GM19351 (cell line): ENCODE measurements around the gene LTBP1.
"Not testable (repeated sequence)": the region's sequence is repeated elsewhere in the genome, so short reads cannot be mapped to it uniquely, and the experiment has no call there.

Source experiments
- ATAC-seq: cut with Tn5 transposase; IDR thresholded peaks from one replicate; pipeline ENCODE4 v1.9.1; 2021; ENCODE audit warnings: mild to moderate bottlenecking, moderate library complexity; ENCODE audit not compliant: unreplicated experiment

LTBP1 gene

GRCh38 chr2:32960647-32961403 lies 14.1 kb downstream of the LTBP1 start:
- no peak for ATAC-seq

GRCh38 chr2:32962690-32963089 lies 15.9 kb downstream of the LTBP1 start:
- no peak for ATAC-seq

GRCh38 chr2:32963941-32964340 lies 17.2 kb downstream of the LTBP1 start:
- no peak for ATAC-seq

GRCh38 chr2:32965523-32966171 lies 18.9 kb downstream of the LTBP1 start:
- no peak for ATAC-seq

GRCh38 chr2:32969444-32970162 lies 22.9 kb downstream of the LTBP1 start:
- no peak for ATAC-seq

- not testable (repeated sequence) for ATAC-seq
These were observed 27.0 kb downstream of the LTBP1 start for GRCh38 chr2:32973772-32974171.

- ATAC-seq: no peak
These were observed 29.8 kb downstream of the LTBP1 start for GRCh38 chr2:32976409-32977063.

GRCh38 chr2:32977228-32977758 lies 30.5 kb downstream of the LTBP1 start:
- ATAC-seq: no peak

- ATAC-seq: no peak
These were observed 34.9 kb downstream of the LTBP1 start for GRCh38 chr2:32981612-32982011.

GRCh38 chr2:32983193-32983924 lies 36.6 kb downstream of the LTBP1 start:
- not testable (repeated sequence) for ATAC-seq

- no peak for ATAC-seq
These were observed 39.7 kb downstream of the LTBP1 start for GRCh38 chr2:32986480-32986879.

GRCh38 chr2:32988525-32988924 lies 41.8 kb downstream of the LTBP1 start:
- ATAC-seq: no peak

GRCh38 chr2:32990556-32990955 lies 43.8 kb downstream of the LTBP1 start:
- no peak for ATAC-seq

- ATAC-seq: no peak
These were observed 44.5 kb downstream of the LTBP1 start for GRCh38 chr2:32991091-32991845.

- no peak for ATAC-seq
These were observed 46.3 kb downstream of the LTBP1 start for GRCh38 chr2:32993005-32993539.

GRCh38 chr2:32997705-32998104 lies 51.0 kb downstream of the LTBP1 start:
- ATAC-seq: no peak

- no peak for ATAC-seq
These were observed 54.2 kb downstream of the LTBP1 start for GRCh38 chr2:33000986-33001385.

- ATAC-seq: no peak
These were observed 55.1 kb downstream of the LTBP1 start for GRCh38 chr2:33001823-33002222.

- no peak for ATAC-seq
These were observed 56.1 kb downstream of the LTBP1 start for GRCh38 chr2:33002863-33003262.
